NOMO-1 (cell line): ENCODE measurements around the gene DHRS4L2.
"Not testable (repeated sequence)": the region's sequence is repeated elsewhere in the genome, so short reads cannot be mapped to it uniquely, and the experiment has no call there.

Experiments used
- DNase-seq, 2 experiments: peaks; one replicate each; lab custom pipeline; 2025; ENCODE audit not compliant: unreplicated experiment in 2 of 2; lab: John Stamatoyannopoulos, UW

DHRS4L2 gene

DNA sequence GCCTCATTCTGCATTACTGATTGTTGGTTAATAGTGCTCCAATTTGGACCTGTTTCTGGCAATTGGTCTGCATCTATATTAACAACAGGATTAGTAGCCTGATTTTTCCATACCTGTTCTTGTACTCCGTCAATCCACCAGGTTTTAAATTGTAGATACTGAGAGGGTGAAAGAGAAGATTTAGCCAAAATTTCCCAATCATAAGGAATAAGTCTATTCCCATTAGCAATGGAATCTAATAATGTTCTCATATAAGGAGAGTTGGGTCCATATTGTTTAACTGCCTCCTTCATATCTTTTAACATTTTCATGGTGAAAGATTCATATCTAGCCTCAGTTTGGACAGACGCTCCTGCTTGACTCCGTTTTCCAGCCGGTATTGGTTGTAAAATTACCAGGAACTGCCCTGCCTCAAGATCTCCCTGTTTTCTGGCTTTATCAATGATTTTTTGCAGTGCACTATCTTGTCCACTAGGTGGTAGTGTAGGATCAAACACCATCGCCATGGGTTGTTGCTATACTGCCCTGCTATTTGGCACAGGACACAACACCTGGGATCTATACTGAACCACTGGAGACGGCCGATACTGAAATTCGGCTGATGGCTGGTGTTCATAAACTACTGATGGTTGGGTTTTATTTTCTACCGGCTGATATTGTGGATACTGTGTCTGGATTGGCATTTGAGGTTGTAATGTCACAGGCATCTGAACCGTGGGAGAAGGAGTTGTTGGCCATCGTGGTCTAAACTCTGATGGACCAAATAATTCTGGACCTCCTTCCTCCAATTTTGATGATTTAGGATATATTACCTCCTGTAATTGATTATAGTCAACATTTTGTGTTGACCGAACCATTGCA, 25.2 kb downstream of the DHRS4L2 start:
- DNase-seq: peak; percentile 45 to 58

DNA sequence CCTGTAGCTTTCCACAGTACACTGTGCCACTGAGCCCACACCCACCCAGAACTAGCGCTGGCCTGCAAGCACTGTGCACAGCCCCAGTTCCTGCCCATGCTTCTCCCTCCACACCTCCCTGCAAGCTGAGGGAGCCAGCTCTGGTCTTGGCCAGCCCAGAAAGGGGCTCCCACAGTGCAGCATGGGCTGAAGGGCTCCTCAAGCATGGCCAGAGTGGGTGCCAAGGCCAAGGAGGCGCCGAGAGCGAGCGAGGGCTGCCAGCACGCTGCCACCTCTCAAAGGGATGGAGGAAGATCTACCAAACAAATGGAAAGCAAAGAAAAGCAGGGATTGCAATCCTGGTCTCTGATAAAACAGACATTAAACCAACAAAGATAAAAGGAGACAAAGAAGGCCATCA, 27.0 kb downstream of the DHRS4L2 start:
- DNase-seq: not testable (repeated sequence)

DNA sequence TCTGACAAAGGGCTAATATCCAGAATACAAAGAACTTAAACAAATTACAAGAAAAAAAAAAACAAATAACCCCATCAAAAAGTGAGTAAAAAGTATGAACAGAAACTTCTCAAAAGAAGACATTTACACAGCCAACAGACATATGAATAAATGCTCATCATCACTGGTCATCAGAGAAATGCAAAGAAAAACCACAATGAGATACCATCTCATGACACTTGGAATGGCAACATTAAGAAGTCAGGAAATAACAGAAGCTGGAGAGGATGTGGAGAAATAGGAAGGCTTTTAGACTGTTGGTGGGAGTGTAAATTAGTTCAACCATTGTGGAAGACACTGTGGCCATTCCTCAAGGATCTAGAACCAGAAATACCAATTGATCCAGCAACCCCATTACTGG, 30.2 kb downstream of the DHRS4L2 start:
- not testable (repeated sequence) for DNase-seq

DNA sequence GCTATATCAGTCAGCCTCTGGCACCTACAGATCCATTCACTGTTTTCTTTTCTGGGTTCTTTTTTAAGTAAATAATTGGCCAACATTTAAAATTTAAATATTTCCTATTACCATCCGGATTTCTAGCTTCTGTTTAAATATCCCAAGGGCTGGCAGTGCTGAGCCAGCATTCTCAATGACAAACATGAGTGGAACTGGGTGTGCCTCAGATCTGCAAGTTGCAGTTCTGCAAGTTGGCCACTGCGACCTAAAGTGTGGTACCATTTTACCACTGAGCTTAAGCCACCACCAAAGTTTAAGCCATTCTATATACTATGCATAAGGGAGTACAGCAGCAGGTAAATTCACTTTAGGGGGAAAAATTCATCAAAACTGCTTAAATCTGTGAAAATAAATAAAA, 31.2 kb downstream of the DHRS4L2 start:
- DNase-seq: not testable (repeated sequence)

DNA sequence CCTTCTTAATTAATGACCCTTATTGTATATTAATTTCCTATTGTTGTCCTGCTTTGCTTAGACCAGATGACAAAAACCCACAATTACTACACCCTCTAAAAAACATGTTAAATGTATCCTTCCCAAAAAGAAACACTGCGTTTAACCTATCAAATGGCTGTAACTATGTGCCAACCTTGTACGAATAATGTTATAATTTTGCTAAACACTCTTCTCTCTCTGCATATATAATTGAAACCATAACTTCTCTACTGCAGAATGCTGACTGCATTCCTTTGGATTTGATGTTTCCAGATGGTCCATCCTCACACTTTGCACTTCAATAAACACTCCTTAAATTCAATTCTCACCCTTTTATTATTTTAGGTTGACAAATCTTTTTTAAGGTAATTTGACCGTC, 31.8 kb downstream of the DHRS4L2 start:
- DNase-seq: not testable (repeated sequence)

DNA sequence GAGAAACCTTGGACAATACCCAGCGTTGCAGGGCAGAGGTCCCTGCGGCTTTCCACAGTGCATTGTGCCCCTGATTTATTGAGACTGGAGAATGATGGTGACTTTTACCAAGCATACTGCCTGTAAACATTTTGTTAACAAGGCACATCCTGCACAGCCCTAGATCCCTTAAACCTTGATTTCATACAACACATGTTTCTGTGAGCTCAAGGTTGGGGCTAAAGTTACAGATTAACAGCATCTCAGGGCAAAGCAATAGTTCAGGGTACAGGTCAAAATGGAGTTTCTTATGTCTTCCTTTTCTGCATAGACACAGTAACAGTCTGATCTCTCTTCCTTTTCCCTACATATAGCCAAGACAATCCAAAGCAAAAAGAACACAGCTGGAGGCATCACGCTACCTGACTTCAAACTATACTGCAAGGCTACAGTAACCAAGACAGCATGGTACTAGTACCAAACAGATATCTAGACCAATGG, 36.2 kb downstream of the DHRS4L2 start:
- not testable (repeated sequence) for DNase-seq

DNA sequence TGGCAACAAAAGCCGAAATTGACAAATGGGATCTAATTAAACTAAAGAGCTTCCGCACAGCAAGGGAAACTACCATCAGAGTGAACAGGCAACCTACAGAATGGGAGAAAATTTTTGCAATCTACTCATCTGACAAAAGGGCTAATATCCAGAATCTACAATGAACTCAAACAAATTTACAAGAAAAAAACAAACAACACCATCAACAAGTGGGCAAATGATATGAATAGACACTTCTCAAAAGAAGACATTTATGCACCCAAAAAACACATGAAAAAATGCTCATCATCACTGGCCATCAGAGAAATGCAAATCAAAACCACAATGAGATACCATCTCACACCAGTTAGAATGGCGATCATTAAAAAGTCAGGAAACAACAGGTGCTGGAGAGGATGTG, 41.0 kb downstream of the DHRS4L2 start:
- not testable (repeated sequence) for DNase-seq

DNA sequence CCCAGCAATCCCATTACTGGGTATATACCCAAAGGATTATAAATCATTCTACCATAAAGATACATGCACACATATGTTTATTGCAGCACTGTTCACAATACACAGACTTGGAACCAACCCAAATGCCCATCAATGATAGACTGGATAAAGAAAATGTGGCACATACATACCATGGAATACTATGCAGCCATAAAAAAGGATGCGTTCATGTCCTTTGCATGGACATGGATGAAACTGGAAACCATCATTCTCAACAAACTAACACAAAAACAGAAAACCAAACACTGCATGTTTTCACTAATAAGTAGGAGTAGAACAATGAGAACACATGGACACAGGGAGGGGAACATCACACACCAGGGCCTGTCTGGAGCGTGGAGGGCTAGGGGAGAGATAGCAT, 42.6 kb downstream of the DHRS4L2 start:
- DNase-seq: not testable (repeated sequence)

DNA sequence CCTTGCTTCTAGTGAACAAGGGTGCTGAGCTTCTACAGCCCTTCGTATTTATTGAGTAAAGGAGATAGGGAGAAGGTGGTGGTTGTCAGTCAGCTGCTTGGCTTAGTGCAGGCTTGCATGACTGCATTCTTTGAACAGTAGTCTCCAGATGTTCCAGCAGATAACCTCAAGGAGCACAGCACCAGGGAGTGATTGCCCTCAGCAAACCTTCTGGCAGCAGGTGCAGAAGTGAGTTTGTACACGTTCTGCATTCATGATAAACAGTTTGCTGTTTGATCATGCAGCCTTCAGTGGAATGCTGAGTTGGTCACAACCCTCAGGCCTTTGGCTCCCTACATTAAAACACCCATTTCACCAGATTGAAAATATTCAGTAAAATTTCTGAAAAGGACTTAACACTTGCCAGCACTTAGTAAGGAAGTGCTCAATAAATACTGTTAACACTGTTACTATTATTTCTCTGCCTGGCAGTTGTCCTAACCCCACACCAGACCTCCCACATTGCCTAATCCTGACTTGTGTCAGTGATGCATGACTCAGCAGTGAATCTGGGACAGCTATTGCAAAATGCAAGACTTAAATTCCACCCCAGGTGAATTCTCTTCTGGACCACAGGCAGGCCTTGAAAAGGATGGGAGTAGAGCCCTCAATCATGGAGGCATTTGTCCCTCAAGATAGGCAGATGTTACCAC, 44.1 kb downstream of the DHRS4L2 start:
- peak; percentile 68 to 81 for DNase-seq

DNA sequence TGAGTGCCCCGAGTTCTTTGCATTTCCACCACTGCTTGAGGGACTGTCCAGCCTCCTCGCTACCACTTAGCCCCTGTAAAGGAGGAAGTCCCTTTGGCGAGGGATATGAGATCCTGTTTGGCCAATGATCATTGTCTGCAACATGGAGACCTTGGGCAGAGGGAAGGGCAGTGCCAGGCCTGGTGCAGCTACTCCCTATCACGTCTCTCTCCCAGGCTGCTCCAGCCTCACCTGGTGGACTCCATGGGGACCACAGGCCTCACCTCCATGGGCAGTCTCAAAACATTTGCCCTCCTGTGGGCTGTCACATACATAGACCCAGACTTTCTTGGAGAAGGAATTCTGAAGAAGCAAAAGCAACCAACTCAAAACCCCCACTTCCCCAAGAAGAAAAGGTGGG, 47.0 kb downstream of the DHRS4L2 start:
- DNase-seq: not testable (repeated sequence)

DNA sequence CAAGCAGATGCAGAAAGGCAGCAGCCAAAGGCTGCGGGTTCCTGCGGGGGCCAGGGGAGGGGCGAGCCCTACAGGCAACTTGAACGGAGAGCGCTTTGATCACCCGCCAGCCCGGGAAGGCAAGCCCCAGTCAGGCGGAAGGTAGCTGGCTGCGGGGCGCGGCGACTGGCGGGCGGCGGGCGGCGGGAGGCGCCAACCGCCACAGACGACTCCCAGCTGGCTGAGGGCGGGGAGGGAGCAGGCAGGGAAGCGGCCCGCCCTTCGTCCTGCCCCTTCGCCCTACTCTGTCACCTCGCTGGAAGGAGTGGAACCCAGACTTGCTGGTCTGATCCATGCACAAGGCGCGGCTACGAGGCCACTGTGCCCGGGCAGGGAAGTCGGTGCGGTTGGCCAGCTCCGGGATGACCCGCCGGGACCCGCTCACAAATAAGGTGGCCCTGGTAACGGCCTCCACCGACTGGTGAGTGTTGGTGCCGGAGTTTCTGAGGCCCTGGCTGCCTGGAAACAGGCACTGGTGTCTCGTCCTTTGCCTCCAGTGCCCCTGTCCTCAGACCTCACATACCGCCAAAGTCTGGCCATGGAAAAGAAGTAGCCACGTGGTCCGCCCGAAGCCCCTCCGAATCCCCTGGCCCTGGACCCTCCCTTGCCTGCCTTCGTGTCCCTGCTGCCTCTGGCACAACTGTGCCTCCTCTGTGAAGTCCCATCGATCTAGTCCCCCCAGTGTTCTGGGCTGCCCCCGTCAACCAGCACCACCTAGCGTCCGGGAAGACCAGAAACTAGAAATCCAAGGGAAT, 47.6 kb downstream of the DHRS4L2 start:
- DNase-seq: peak; percentile 62 to 85

DNA sequence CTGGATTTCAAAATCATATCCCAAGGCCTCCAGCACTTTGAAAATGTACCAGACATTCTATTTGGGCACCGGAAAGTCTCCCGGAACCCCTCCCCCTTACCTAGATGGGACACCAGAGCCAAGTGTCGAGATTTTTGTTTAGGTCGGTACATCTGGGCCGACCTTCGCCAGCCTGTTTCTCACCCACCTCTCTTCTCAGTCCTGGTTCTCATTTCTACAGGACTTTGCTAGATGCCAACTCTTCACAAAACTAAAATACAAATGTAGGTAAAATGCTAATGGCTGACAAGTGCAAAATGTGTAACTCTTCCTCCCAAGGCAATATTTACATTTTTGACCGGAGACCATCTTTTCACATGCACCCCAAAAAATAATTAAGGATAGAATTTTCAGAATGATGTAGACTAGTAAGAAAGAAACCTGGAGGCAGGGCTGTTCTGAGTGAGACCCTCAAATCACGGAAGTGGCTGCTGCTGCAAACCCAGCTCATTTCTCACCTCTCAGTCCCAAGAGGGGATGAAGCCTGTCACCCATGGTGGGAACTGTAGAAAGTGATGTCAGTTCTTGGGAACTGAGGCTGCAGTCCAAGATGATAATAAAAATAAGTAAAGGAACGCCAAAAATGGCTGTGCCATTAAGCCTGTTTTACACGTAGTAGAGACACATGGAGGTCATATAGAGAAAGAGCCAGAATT, 48.4 kb downstream of the DHRS4L2 start:
- DNase-seq: not testable (repeated sequence)

DNA sequence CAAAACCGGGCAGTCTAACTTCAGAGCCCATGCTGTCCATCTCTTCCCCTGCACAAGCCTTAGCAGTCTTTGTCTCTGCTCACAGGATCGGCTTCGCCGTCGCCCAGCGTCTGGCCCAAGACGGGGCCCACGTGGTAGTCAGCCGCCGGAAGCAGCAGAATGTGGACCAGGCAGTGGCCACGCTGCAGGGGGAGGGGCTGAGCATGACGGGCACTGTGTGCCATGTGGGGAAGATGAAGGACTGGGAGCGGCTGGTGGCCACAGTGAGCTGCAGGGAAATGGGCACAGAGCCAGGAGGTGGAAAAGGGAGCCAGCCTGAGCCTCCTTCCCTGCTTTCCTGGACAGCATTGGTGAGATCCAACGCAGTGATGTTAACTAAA, 48.9 kb downstream of the DHRS4L2 start:
- no peak for DNase-seq

DNA sequence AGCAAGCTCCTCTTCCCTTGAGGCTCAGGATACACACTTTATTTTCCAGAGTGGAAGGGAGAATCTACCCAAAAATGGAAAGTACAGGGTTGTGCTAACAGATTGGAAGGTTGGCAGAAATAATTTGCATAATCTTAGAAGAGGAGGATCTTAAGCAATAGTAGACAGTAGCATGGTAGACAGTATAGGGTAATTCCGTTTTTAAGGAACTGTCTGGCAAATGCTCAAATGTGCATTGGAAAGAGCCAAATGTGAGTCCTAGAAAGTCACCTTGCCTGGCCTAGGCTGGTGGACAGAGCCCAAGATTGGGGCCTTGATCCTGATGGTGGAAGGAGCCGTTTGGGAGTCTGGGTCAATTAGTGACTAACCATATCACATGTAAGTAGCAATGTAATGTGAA, 50.0 kb downstream of the DHRS4L2 start:
- DNase-seq: no peak

DNA sequence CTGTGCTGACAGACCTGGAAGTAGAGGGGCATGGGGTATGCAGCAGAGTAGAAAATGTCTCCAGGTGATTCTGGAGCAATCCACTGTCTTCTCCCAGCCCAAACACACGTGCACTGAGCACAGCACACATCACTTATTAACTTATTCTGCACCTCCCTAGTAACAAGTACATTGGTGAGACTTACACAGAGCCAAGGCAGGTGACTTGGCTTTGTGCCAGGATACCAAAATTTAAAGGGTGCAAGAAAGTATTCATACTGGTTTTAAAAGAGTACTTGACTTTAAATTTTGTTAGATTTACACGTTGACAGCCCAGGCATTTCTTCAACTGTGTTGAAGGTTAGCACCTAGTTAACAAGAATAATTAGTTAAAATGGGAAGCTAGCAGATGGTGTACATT, 52.0 kb downstream of the DHRS4L2 start:
- no peak for DNase-seq

DNA sequence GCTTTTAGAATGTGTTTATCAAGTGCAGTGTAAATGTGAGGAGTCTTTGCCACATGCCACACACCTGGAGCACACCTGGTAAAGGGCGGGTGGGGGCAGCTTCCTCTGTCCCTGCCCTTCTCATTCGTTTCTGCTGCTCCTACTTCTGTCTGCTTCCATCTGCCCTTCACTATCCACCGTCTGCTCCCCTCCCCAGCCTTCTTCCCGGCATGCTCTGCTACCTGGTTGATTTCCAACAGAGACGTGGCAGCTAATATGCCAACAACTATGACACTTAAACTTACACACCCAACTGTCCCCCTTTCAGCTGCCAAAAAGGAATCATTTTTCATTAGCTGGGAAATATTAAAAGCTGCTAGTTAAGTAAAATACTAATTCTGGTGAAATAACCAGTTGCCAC, 54.0 kb downstream of the DHRS4L2 start:
- no peak for DNase-seq

DNA sequence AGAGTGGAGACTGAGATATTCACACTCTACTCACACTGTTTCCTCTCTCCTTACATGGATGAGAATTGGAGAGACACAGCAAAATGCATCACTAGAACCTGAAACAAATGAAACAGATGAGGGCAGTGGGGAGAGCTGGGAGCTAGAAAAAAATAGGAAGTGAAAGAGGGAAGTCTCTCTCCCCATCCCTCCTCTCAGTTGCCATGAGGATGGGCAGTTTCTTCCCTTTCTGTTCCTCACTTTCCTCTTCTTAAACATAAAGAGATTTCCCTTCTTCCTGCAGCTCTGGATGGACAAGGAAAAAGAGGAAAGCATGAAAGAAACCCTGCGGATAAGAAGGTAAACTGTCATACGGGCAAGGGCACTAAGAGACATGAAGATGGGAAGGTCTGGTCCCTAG, 60.3 kb downstream of the DHRS4L2 start:
- DNase-seq: peak in 1 of 2 experiments; percentile 41

DNA sequence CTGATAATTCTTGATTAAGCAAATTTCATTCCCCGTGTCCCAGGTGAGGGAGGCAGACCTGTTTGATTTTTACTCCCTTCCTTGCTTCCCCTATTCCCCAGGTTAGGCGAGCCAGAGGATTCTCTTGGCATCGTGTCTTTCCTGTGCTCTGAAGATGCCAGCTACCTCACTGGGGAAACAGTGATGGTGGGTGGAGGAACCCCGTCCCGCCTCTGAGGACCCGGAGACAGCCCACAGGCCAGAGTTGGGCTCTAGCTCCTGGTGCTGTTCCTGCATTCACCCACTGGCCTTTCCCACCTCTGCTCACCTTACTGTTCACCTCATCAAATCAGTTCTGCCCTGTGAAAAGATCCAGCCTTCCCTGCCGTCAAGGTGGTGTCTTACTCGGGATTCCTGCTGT, 62.0 kb downstream of the DHRS4L2 start:
- DNase-seq: not testable (repeated sequence)

DNA sequence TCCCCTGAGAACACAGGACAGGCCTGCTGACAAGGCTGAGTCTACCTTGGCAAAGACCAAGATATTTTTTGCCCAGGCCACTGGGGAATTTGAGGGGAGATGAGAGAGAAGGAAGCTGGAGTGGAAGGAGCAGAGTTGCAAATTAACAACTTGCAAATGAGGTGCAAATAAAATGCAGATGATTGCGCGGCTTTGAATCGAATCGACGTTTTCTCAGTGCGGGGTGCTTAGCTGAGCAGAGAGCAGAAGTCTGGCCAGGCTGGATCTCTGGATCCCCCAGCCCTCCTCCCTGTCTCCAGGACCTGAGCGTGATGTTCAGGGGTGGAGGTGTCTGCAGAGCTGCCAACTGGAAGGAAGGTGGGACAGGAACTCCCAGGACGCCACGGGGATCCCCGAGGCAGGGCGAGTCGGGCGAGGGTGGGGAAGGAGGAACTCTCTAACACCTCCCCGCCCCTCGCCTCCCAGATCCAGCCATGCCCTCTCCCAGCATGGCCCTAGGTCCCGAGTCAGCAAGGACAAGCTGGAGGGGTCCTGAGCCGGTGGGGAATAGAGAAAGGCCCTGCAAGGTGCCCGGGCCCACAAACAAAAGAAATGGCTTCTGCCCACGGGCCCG, 62.6 kb downstream of the DHRS4L2 start:
- no peak for DNase-seq
